Measurements from ENCODE around the gene MCM8. TPM values are rescaled to one million over a fixed set of nuclear protein-coding genes. Genes with fewer than 3 reads are reported as not detected.
A peak's percentile ranks its signal among the peaks of the same experiment; 100 is the strongest.

Gene MCM8
- total RNA-seq, 1 donor from 2014 or later, result 4.2 TPM

DNA sequence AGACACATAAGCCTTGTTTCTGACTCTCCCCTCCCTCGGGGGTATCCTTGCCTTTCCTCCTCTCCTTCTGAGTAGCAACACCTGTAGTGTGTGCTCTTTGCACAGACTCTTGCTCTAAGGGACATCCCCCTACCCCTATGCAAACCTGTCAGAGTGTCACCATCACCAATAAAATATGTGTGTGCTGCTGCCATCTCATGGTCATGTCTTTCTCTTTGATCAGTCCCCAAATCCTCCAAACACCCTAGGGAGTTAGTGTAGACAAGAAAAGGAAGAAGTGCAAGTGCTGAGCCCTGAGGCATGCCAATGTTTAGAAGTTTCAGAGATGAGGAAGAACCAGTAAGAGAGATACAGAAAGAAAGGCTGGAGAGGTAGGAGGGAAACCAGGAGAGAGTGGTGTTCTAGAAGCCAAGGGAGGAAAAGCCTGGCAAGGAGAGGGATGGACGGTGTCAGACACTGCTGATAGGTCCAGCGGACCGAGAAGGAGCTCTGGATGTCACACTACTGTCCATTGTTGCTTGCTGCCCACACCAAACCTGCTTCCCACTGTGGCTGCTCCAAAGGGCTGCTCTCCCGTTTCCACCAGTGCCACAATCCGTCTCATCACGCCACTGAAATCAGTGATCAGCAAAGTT lies 16.5 kb upstream of the MCM8 start:
- no peaks in the 10 kb centered on the region for H3K9me3 Mint-ChIP-seq (ENCODE audit: low read depth)
- peaks cover 3% of the 10 kb centered on the region for H3K36me3 Mint-ChIP-seq (ENCODE audit: low read depth)
- H3K27me3 Mint-ChIP-seq (ENCODE audit: low read depth), result peaks cover 18% of the 10 kb centered on the region

DNA sequence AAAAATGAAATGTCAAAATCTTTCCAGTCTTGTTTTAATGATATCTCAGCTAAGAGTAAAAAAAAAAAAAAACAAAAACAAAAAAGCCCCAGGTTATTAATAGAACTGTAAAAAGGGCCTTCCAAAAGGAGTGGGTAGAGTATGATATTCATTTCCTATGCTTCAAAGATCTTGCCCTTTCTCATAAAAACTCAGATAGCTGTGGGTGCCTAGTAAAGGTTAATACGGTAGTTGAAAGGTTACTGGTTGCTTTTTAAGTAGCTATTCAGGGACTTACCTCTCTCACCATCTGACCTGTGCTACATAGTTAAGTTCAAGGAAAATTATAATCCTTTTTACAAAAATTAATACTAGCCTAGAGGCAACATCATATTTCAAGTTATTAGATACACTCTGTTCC lies 15.1 kb upstream of the MCM8 start:
- no peak for TF ChIP-seq CTCF (IDR thresholded peaks at IDR 0.05)
- Mint-ChIP-seq H3K4me3 (ENCODE audit: unreplicated experiment) (no peak overlapping the region), H3K9me3 (ENCODE audit: low read depth) (no peaks in the 10 kb centered on the region), H3K4me1 (ENCODE audit: low read depth) (no peaks in the 10 kb centered on the region), H3K27me3 (ENCODE audit: low read depth) (peaks cover 13% of the 10 kb centered on the region), H3K27ac (ENCODE audit: unreplicated experiment) (no peak overlapping the region), H3K36me3 (ENCODE audit: low read depth) (peaks cover 8% of the 10 kb centered on the region)
- DNase-seq (ENCODE audit: low spot score), result no peak

More for the DNA sequence above, 16.5 kb upstream of the MCM8 start:
- no peak overlapping the region for H3K4me3 Mint-ChIP-seq (ENCODE audit: unreplicated experiment)
- no peak for DNase-seq (ENCODE audit: low spot score)
- H3K4me1 Mint-ChIP-seq (ENCODE audit: low read depth), result no peaks in the 10 kb centered on the region
- H3K27ac Mint-ChIP-seq (ENCODE audit: unreplicated experiment), result no peak overlapping the region
- peak; percentile 65 for TF ChIP-seq CTCF (IDR thresholded peaks at IDR 0.05)

- Mint-ChIP-seq H3K4me3 (ENCODE audit: unreplicated experiment) (no peak overlapping the region), H3K36me3 (ENCODE audit: low read depth) (peaks cover 10% of the 10 kb centered on the region), H3K27ac (ENCODE audit: unreplicated experiment) (no peak overlapping the region)
Observed at GRCh38 chr20:5936238-5936637, 14.2 kb upstream of the MCM8 start.

DNA sequence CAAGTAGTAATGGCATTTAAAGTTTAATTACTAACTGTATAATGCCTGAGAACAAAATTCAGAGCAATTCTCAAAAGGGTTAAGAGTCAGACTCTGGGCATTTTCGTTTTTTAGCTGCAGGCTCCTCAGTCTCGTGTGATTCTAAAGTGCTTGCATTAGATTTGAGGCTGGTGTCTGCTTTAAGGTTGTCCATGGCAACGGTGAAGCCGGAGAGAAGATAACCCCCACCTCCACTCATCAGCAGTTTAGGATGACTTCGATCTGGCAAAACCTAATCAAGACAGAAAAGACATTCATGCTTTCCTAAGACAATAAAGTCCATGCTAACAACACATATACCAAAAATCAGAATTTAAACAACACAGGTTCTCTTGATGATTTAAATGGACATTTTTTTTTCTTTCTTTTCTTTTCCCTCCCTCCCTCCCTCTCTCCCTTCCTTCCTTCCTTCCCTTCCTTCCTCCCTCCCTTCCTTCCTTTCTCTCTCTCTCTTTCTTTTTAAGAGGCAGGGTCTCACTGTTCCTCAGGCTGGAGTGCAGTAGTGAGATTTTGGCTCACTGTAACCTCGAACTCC lies 11.9 kb upstream of the MCM8 start:
- no peak for DNase-seq (ENCODE audit: low spot score)
- no peak for TF ChIP-seq CTCF (IDR thresholded peaks at IDR 0.05)
- no peak overlapping the region for H3K27ac Mint-ChIP-seq (ENCODE audit: unreplicated experiment)
- no peaks in the 10 kb centered on the region for H3K27me3 Mint-ChIP-seq (ENCODE audit: low read depth)
- peaks cover 25% of the 10 kb centered on the region for H3K36me3 Mint-ChIP-seq (ENCODE audit: low read depth)
- no peaks in the 10 kb centered on the region for H3K9me3 Mint-ChIP-seq (ENCODE audit: low read depth)
- no peaks in the 10 kb centered on the region for H3K4me1 Mint-ChIP-seq (ENCODE audit: low read depth)
- no peak overlapping the region for H3K4me3 Mint-ChIP-seq (ENCODE audit: unreplicated experiment)

More at GRCh38 chr20:5936238-5936637, 14.2 kb upstream of the MCM8 start:
- Mint-ChIP-seq H3K4me1 (ENCODE audit: low read depth) (no peaks in the 10 kb centered on the region), H3K27me3 (ENCODE audit: low read depth) (peaks cover 7% of the 10 kb centered on the region), H3K9me3 (ENCODE audit: low read depth) (no peaks in the 10 kb centered on the region)
- no peak for DNase-seq (ENCODE audit: low spot score)
- TF ChIP-seq CTCF (IDR thresholded peaks at IDR 0.05), result no peak

- peaks cover 17% of the 10 kb centered on the region for H3K4me1 Mint-ChIP-seq (ENCODE audit: low read depth)
- no peaks in the 10 kb centered on the region for H3K9me3 Mint-ChIP-seq (ENCODE audit: low read depth)
- no peak for TF ChIP-seq CTCF (IDR thresholded peaks at IDR 0.05)
- H3K4me3 Mint-ChIP-seq (ENCODE audit: unreplicated experiment), result no peak overlapping the region
- no peaks in the 10 kb centered on the region for H3K27me3 Mint-ChIP-seq (ENCODE audit: low read depth)
- H3K27ac Mint-ChIP-seq (ENCODE audit: unreplicated experiment), result no peak overlapping the region
- DNase-seq (ENCODE audit: low spot score), result no peak
- H3K36me3 Mint-ChIP-seq (ENCODE audit: low read depth), result peaks cover 26% of the 10 kb centered on the region
Observed at GRCh38 chr20:5945963-5946362, 4.5 kb upstream of the MCM8 start.
